Measurements from ENCODE around the gene ZFYVE16. TPM values are rescaled to one million over a fixed set of nuclear protein-coding genes. Genes with fewer than 3 reads are reported as not detected.

Gene ZFYVE16
- total RNA-seq, 2 experiments from 2014 or later: 9.9 to 12.3 TPM

- no peaks in the 10 kb centered on the region for H3K36me3 Mint-ChIP-seq (ENCODE audit: low read depth)
Observed at GRCh38 chr5:80502800-80503199, 94.9 kb downstream of the ZFYVE16 start.

DNA sequence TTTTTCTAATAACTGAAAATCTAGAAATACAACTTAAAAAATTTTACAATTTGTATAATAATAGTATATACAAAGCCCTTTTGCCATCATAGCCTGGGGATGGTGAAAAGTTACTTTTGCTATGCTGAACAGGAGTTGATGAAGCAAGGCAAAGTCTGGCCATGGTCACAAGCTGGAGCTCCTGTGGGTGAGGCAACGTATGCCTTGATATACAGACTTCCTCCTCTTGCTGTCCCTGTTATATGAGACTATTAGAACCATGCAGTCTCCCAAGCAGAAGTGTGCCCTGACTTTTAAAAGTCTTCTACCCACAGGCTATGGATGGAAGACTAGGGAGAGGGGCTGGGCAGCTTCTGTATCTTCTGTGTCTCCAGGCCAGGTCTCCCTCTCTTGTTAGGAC is 95.8 kb downstream of the ZFYVE16 start:
- ATAC-seq (no peak), DNase-seq (no peak)
- no peaks in the 10 kb centered on the region for H3K36me3 Mint-ChIP-seq (ENCODE audit: low read depth)
- ChIA-PET POLR2A (interaction anchor here (0.6 kb wide), 1 partner anchor 59 kb away, joined by 3 read pairs; no protein-coding TSS in a partner anchor), CTCF (no interaction called here)
- peaks cover 6% of the 10 kb centered on the region for H3K4me1 Mint-ChIP-seq (ENCODE audit: low read depth)
- no peak overlapping the region for H3K4me3 Mint-ChIP-seq
- H3K9me3 Mint-ChIP-seq (ENCODE audit: insufficient read depth): no peaks in the 10 kb centered on the region
- no peak overlapping the region for H3K27ac Mint-ChIP-seq
- H3K27me3 Mint-ChIP-seq (ENCODE audit: low read depth): no peaks in the 10 kb centered on the region

More at GRCh38 chr5:80502800-80503199, 94.9 kb downstream of the ZFYVE16 start:
- peaks cover 6% of the 10 kb centered on the region for H3K4me1 Mint-ChIP-seq (ENCODE audit: low read depth)
- no peaks in the 10 kb centered on the region for H3K27me3 Mint-ChIP-seq (ENCODE audit: low read depth)
- ChIA-PET POLR2A (no interaction called here), CTCF (no interaction called here)
- H3K27ac Mint-ChIP-seq: no peak overlapping the region
- ATAC-seq: no peak
- no peaks in the 10 kb centered on the region for H3K9me3 Mint-ChIP-seq (ENCODE audit: insufficient read depth)
- no peak overlapping the region for H3K4me3 Mint-ChIP-seq
- DNase-seq: no peak

- H3K4me3 Mint-ChIP-seq: no peak overlapping the region
- H3K27me3 Mint-ChIP-seq (ENCODE audit: low read depth): no peaks in the 10 kb centered on the region
- ChIA-PET POLR2A (no interaction called here), CTCF (no interaction called here)
- DNase-seq (no peak), ATAC-seq (no peak)
- no peaks in the 10 kb centered on the region for H3K9me3 Mint-ChIP-seq (ENCODE audit: insufficient read depth)
- H3K27ac Mint-ChIP-seq: no peak overlapping the region
- no peaks in the 10 kb centered on the region for H3K36me3 Mint-ChIP-seq (ENCODE audit: low read depth)
- H3K4me1 Mint-ChIP-seq (ENCODE audit: low read depth): peaks cover 6% of the 10 kb centered on the region
Observed at GRCh38 chr5:80504833-80505232, 97.0 kb downstream of the ZFYVE16 start.

- Mint-ChIP-seq H3K4me1 (ENCODE audit: low read depth) (peaks cover 6% of the 10 kb centered on the region), H3K27me3 (ENCODE audit: low read depth) (no peaks in the 10 kb centered on the region), H3K27ac (no peak overlapping the region), H3K4me3 (no peak overlapping the region), H3K36me3 (ENCODE audit: low read depth) (no peaks in the 10 kb centered on the region), H3K9me3 (ENCODE audit: insufficient read depth) (no peaks in the 10 kb centered on the region)
- ChIA-PET CTCF (no interaction called here), POLR2A (no interaction called here)
- no peak for ATAC-seq
- DNase-seq: no peak
Observed at GRCh38 chr5:80507663-80508062, 99.8 kb downstream of the ZFYVE16 start.

- ATAC-seq: no peak
- Mint-ChIP-seq H3K27me3 (ENCODE audit: low read depth) (no peaks in the 10 kb centered on the region), H3K36me3 (ENCODE audit: low read depth) (no peaks in the 10 kb centered on the region), H3K4me1 (ENCODE audit: low read depth) (peaks cover 4% of the 10 kb centered on the region), H3K4me3 (no peak overlapping the region), H3K27ac (no peak overlapping the region), H3K9me3 (ENCODE audit: insufficient read depth) (no peaks in the 10 kb centered on the region)
- no peak for DNase-seq
- CTCF ChIA-PET: no interaction called here
- POLR2A ChIA-PET: no interaction called here
Observed at GRCh38 chr5:80508844-80509243, 101.0 kb downstream of the ZFYVE16 start.

- CTCF ChIA-PET: no interaction called here
- Mint-ChIP-seq H3K4me3 (no peak overlapping the region), H3K36me3 (ENCODE audit: low read depth) (no peaks in the 10 kb centered on the region), H3K27me3 (ENCODE audit: low read depth) (no peaks in the 10 kb centered on the region), H3K27ac (no peak overlapping the region), H3K9me3 (ENCODE audit: insufficient read depth) (no peaks in the 10 kb centered on the region), H3K4me1 (ENCODE audit: low read depth) (no peaks in the 10 kb centered on the region)
- DNase-seq: no peak
- ATAC-seq: no peak
- POLR2A ChIA-PET: interaction anchor here (0.6 kb wide), 1 partner anchor 258 kb away, joined by 3 read pairs; no protein-coding TSS in a partner anchor
Observed at GRCh38 chr5:80509362-80509761, 101.5 kb downstream of the ZFYVE16 start.

DNA sequence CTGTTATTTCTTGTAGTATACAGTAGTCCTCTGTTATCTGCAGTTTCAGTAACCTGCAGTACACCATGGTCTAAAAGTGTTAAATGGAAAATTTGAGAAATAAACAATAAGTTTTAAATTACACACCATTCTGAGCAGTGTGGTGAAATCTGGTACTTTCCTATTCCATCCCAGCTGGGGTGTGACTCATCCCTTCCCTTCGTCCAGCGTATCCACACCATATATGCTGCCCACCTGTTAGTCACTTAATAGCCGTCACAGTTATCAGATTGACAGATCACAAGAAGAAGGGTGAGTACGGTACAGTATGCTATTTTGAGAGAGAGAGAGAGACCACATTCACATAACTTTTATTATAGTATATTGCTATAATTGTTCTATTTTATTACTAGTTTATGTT is 109.0 kb downstream of the ZFYVE16 start:
- H3K36me3 Mint-ChIP-seq (ENCODE audit: low read depth): no peaks in the 10 kb centered on the region
- no peak overlapping the region for H3K4me3 Mint-ChIP-seq
- ChIA-PET CTCF (no interaction called here), POLR2A (no interaction called here)
- H3K27me3 Mint-ChIP-seq (ENCODE audit: low read depth): no peaks in the 10 kb centered on the region
- no peaks in the 10 kb centered on the region for H3K9me3 Mint-ChIP-seq (ENCODE audit: insufficient read depth)
- H3K4me1 Mint-ChIP-seq (ENCODE audit: low read depth): no peaks in the 10 kb centered on the region
- DNase-seq: no peak
- no peak overlapping the region for H3K27ac Mint-ChIP-seq
- no peak for ATAC-seq

Other genes with a start within 250 kb of the ZFYVE16 start
- gene SERINC5, start 152.0 kb upstream of the ZFYVE16 start, total RNA-seq: 10 to 100 TPM; 52.5 to 54.5 TPM
- gene SPZ1, start 88.1 kb upstream of the ZFYVE16 start, total RNA-seq: not detected
- not detected for gene FAM151B, start 80.0 kb downstream of the ZFYVE16 start, total RNA-seq
- not detected for gene ANKRD34B, start 162.2 kb downstream of the ZFYVE16 start, total RNA-seq
- 10 to 100 TPM; 20.1 to 20.3 TPM for gene MSH3, start 246.6 kb downstream of the ZFYVE16 start, total RNA-seq
- 100 to 1,000 TPM in 1 of 2 experiments, 10 to 100 TPM in 1; 96.2 to 102 TPM for gene DHFR, start 246.9 kb downstream of the ZFYVE16 start, total RNA-seq

Measured in activated CD8-positive, alpha-beta T cell treated with anti-CD3 and anti-CD28 coated beads, Interleukin-2, amount 10 ng/mL, durations not matched to agents 7 days and 5 days (primary cell).